A549 (cell line): ENCODE data around the gene CCNL1.

Experiments used
- CBX2 ChIP-seq: fragments of 200-600 bp; sonication (generic); IDR thresholded peaks from 2 replicates; pipeline ENCODE4 v1.6.1; 2016; ENCODE audit warnings: low read depth, mild to moderate bottlenecking, borderline replicate concordance
- CEBPB ChIP-seq, 2 experiments: fragments of >200 bp in 1 of 2; sonication (Bioruptor Twin) in 1 of 2; formaldehyde crosslinking in 1 of 2; IDR thresholded peaks; 2 replicates each; pipeline ENCODE4 v1.6.1; 2012 to 2016
- CTCF ChIP-seq: fragments of >200 bp; sonication (Bioruptor Twin); formaldehyde crosslinking; IDR thresholded peaks from 3 replicates; pipeline ENCODE4 v1.5.1; 2016
- EHMT2 ChIP-seq: fragments of 200-600 bp; sonication (generic); IDR thresholded peaks from 2 replicates; pipeline ENCODE4 v1.6.1; 2016; ENCODE audit warnings: antibody characterized with exemption, low read depth, mild to moderate bottlenecking, moderate library complexity
- EP300 ChIP-seq, 2 experiments: fragments of >200 bp; sonication (Bioruptor Twin); formaldehyde crosslinking; IDR thresholded peaks; 2 replicates in 1 of 2; 3 replicates in 1 of 2; pipeline ENCODE4 v1.6.1; 2016 to 2017
- JUN ChIP-seq, 2 experiments: fragments of >200 bp; sonication (Bioruptor Twin); formaldehyde crosslinking; IDR thresholded peaks; 2 replicates in 1 of 2; 3 replicates in 1 of 2; pipeline ENCODE4 v1.6.1; 2016 to 2017
- MAX ChIP-seq: IDR thresholded peaks from 2 replicates; pipeline ENCODE4 v1.6.1; 2012
- POLR2A ChIP-seq: IDR thresholded peaks from 2 replicates; pipeline ENCODE4 v1.6.1; 2012; ENCODE audit warnings: mild to moderate bottlenecking, low read length
- TF ChIP-seq, protein P1 (sequence below): fragments of 150-350 bp; IDR thresholded peaks from 2 replicates; pipeline ENCODE4 v1.6.1; 2014; ENCODE audit warnings: low read depth, mild to moderate bottlenecking, low read length
- TF ChIP-seq, protein P2 (sequence below): IDR thresholded peaks from 2 replicates; pipeline ENCODE4 v1.6.1; 2012

DNA sequence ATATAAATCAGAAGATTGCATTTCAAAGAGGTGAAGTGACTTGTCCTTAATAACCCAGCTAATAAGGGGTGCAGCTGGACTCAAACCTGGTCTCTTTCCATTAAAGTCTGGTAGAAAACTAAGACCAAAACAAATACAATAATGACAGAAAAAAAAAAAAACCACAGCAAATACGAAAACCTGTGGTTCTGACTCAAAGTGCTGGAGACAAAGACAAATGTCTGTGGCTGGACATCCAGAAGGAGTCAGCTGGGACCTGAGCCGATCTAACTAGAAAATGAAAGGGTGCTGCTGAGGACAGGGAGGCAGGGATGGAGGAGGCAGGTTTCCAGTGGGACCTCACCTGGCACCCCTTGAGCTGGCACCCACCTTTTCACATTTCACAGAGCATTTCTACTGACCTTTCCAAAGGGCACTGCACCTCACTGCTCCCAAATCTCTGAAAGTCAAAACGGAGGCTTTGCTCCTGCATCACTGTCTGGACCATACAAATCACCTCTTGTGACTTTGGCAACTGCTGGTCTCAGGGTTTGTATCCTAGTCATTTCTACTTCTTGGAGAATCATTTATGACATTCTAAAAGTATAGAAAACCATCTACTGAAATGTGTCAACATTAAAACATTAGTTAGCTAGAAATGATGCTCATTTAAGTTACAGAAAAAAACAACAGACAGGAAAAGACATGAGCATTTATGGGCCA is 61.7 kb downstream of the CCNL1 start:
- no peak for TF ChIP-seq MAX
- TF ChIP-seq CTCF: no peak
- TF ChIP-seq EHMT2: no peak
- no peak for TF ChIP-seq POLR2A
- TF ChIP-seq CBX2: no peak
- no peak for TF ChIP-seq CEBPB (IDR thresholded peaks at IDR 0.05)
- TF ChIP-seq, protein P1, sequence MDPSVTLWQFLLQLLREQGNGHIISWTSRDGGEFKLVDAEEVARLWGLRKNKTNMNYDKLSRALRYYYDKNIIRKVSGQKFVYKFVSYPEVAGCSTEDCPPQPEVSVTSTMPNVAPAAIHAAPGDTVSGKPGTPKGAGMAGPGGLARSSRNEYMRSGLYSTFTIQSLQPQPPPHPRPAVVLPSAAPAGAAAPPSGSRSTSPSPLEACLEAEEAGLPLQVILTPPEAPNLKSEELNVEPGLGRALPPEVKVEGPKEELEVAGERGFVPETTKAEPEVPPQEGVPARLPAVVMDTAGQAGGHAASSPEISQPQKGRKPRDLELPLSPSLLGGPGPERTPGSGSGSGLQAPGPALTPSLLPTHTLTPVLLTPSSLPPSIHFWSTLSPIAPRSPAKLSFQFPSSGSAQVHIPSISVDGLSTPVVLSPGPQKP: no peak
- TF ChIP-seq, protein P2, sequence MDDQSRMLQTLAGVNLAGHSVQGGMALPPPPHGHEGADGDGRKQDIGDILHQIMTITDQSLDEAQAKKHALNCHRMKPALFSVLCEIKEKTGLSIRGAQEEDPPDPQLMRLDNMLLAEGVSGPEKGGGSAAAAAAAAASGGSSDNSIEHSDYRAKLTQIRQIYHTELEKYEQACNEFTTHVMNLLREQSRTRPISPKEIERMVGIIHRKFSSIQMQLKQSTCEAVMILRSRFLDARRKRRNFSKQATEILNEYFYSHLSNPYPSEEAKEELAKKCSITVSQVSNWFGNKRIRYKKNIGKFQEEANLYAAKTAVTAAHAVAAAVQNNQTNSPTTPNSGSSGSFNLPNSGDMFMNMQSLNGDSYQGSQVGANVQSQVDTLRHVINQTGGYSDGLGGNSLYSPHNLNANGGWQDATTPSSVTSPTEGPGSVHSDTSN: no peak
- no peak for TF ChIP-seq EP300 (IDR thresholded peaks at IDR 0.05)
- TF ChIP-seq JUN (IDR thresholded peaks at IDR 0.05): no peak
